GM12878 (cell line): ENCODE data around the gene STRA8. TPM values are rescaled to one million over a fixed set of nuclear protein-coding genes. Genes with fewer than 3 reads are reported as not detected.

Experiments
- ATF7 ChIP-seq: fragments of 450-650 bp; IDR thresholded peaks from 2 replicates; pipeline ENCODE4 v1.6.1; 2016; ENCODE audit warnings: low read depth, mild to moderate bottlenecking
- BCL11A ChIP-seq: IDR thresholded peaks from 2 replicates; pipeline ENCODE4 v1.6.1; 2011; ENCODE audit warnings: low read depth, low read length
- CREM ChIP-seq: IDR thresholded peaks from 2 replicates; pipeline ENCODE4 v1.6.1; 2014; ENCODE audit warnings: antibody characterized with exemption, low read depth
- EED ChIP-seq: sonication (generic); IDR thresholded peaks from 2 replicates; pipeline ENCODE4 v1.6.1; 2016; ENCODE audit warnings: antibody characterized with exemption, low read depth
- ELK1 ChIP-seq: IDR thresholded peaks from 2 replicates; pipeline ENCODE4 v1.6.1; 2012; ENCODE audit warnings: low read depth, low read length, improper control_type of control experiment
- ETV6 ChIP-seq, 2 experiments: fragments of 450-650 bp in 1 of 2; IDR thresholded peaks in 1 of 2; conservative IDR thresholded peaks in 1 of 2; 2 replicates each; pipeline ENCODE4 v1.6.1; 2014; ENCODE audit warnings: antibody characterized with exemption in 1 of 2, borderline replicate concordance in 1 of 2, low read depth in 1 of 2, mild to moderate bottlenecking in 1 of 2, moderate library complexity in 1 of 2
- HDAC6 ChIP-seq: fragments of 200-600 bp; sonication (generic); IDR thresholded peaks from one replicate; pipeline ENCODE4 v1.8.0; 2017; ENCODE audit warnings: antibody characterized with exemption; ENCODE audit not compliant: unreplicated experiment
- HDGF ChIP-seq: fragments of 450-650 bp; IDR thresholded peaks from 2 replicates; pipeline ENCODE4 v1.6.1; 2016; ENCODE audit warnings: antibody characterized with exemption
- IKZF1 ChIP-seq: fragments of 450-650 bp; conservative IDR thresholded peaks from 2 replicates; pipeline ENCODE4 v1.6.1; 2017; ENCODE audit warnings: antibody characterized with exemption, mild to moderate bottlenecking
- JUND ChIP-seq: IDR thresholded peaks from 2 replicates; pipeline ENCODE4 v1.6.1; 2012; ENCODE audit warnings: low read depth, mild to moderate bottlenecking, low read length, improper control_type of control experiment, moderate library complexity
- MLLT1 ChIP-seq: fragments of 450-650 bp; IDR thresholded peaks from 2 replicates; pipeline ENCODE4 v1.6.1; 2016; ENCODE audit warnings: mild to moderate bottlenecking
- MTA2 ChIP-seq: fragments of 450-650 bp; IDR thresholded peaks from 2 replicates; pipeline ENCODE4 v1.6.1; 2016; ENCODE audit warnings: low read depth, mild to moderate bottlenecking, moderate library complexity
- MTA3 ChIP-seq: IDR thresholded peaks from 2 replicates; pipeline ENCODE4 v1.6.1; 2012; ENCODE audit warnings: low read length, inconsistent platforms, borderline replicate concordance
- NFYA ChIP-seq: IDR thresholded peaks from 2 replicates; pipeline ENCODE4 v1.6.1; 2011; ENCODE audit warnings: low read depth, mild to moderate bottlenecking, low read length, improper control_type of control experiment, borderline replicate concordance
- PBX3 ChIP-seq: IDR thresholded peaks from 2 replicates; pipeline ENCODE4 v1.6.1; 2011; ENCODE audit warnings: mild to moderate bottlenecking, low read depth, low read length, moderate library complexity; ENCODE audit not compliant: insufficient replicate concordance
- PML ChIP-seq: IDR thresholded peaks from 2 replicates; pipeline ENCODE4 v1.6.1; 2012; ENCODE audit warnings: low read length, inconsistent platforms
- POLR2AphosphoS2 ChIP-seq: IDR thresholded peaks from 2 replicates; pipeline ENCODE4 v1.6.1; 2011; ENCODE audit warnings: low read depth, mild to moderate bottlenecking, low read length, improper control_type of control experiment, moderate library complexity
- RAD51 ChIP-seq: fragments of 450-650 bp; IDR thresholded peaks from 2 replicates; pipeline ENCODE4 v1.6.1; 2016; ENCODE audit warnings: moderate library complexity, mild to moderate bottlenecking, inconsistent platforms
- RELB ChIP-seq: fragments of 450-650 bp; IDR thresholded peaks from 2 replicates; pipeline ENCODE4 v1.6.1; 2017; ENCODE audit warnings: low read depth, mild to moderate bottlenecking, moderate library complexity
- RUNX3 ChIP-seq: IDR thresholded peaks from 2 replicates; pipeline ENCODE4 v1.6.1; 2012; ENCODE audit warnings: low read length, inconsistent platforms
- SKIL ChIP-seq: fragments of 450-650 bp; IDR thresholded peaks from 2 replicates; pipeline ENCODE4 v1.6.1; 2017; ENCODE audit warnings: mild to moderate bottlenecking, low read depth, inconsistent platforms; ENCODE audit not compliant: poor library complexity, severe bottlenecking
- SMC3 ChIP-seq: IDR thresholded peaks from 2 replicates; pipeline ENCODE4 v1.6.1; 2011; ENCODE audit warnings: low read length, improper control_type of control experiment, borderline replicate concordance
- SPI1 ChIP-seq: IDR thresholded peaks from 2 replicates; pipeline ENCODE4 v1.6.1; 2011; ENCODE audit warnings: low read depth, mild to moderate bottlenecking, low read length, moderate library complexity, borderline replicate concordance; ENCODE audit not compliant: insufficient read depth
- ZNF24 ChIP-seq: fragments of 450-650 bp; IDR thresholded peaks from 2 replicates; pipeline ENCODE4 v1.6.1; 2017; ENCODE audit warnings: antibody characterized with exemption, mild to moderate bottlenecking
- ZZZ3 ChIP-seq: IDR thresholded peaks from 2 replicates; pipeline ENCODE4 v1.6.1; 2011; ENCODE audit warnings: low read depth; ENCODE audit not compliant: control insufficient read depth, insufficient read length
- polyA plus RNA-seq, 11 experiments: library from polyadenylated mRNA; depleted of rRNA in 4 of 11; unstranded in 6 of 11; stranded (reverse) in 5 of 11; fragments of >200 nt; fragmentation: Nextera tagmentation in 4 of 11; fragmentation: Illumina TruSeq in 1 of 11; extraction: Ambion mirVana in 4 of 11; extraction: Trizol in 1 of 11; gene quantifications; 1 replicate in 1 of 11; 2 replicates in 10 of 11; pipeline versions ENCODE4 v1.2.1 to v1.2.3, GENCODE V29; 2011 to 2016; ENCODE audit warnings: inconsistent platforms in 2 of 11, missing spikeins in 2 of 11, low read depth in 1 of 11
- total RNA-seq, 4 experiments: library from RNA; depleted of rRNA in 3 of 4; stranded (reverse); fragments of >200 nt in 3 of 4; fragmentation: Illumina TruSeq in 1 of 4; extraction: Trizol in 1 of 4; gene quantifications; 2 replicates each; pipeline versions ENCODE4 v1.2.1 to v1.2.3, GENCODE V29; 2013 to 2021

STRA8 gene
- total and polyA plus RNA-seq, 10 of the 15 experiments (the other 5 are each of a cell fraction or from before 2014, with no cell fraction given): 0.15 TPM; not detected in 9

GRCh38 chr7:135206941-135207391 is 26.7 kb upstream of the STRA8 start (continued):
- TF ChIP-seq MTA3 (no peak), ZNF24 (peak; percentile 63), IKZF1 (peak; percentile 85), MLLT1 (peak; percentile 97), PBX3 (no peak), SPI1 (peak; percentile 82), SMC3 (no peak), HDGF (no peak), HDAC6 (no peak), MTA2 (peak; percentile 94), JUND (peak; percentile 70), ELK1 (no peak), ETV6 (conservative IDR thresholded peaks at IDR 0.05 in 1 of 2, IDR thresholded peaks at IDR 0.05 in 1 of 2; ENCODE audit: borderline replicate concordance in 1 of 2, low read depth in 1 of 2) (peak in 1 of 2 experiments; percentile 73; a peak in 1 of 4 replicates), CREM (peak; percentile 44; the same call in 1 of the 2 replicates), SKIL (peak; percentile 65), RELB (peak; percentile 78; the same call in 1 of the 2 replicates), NFYA (no peak), ATF7 (peak; percentile 84), RUNX3 (peak; percentile 58; the same call in 1 of the 2 replicates), PML (peak; percentile 35; the same call in 1 of the 2 replicates), EED (peak; percentile 55), ZZZ3 (no peak), RAD51 (0 out of 2 replicates have a peak, but pooled peaks have one; percentile 9), POLR2AphosphoS2 (no peak), BCL11A (peak; percentile 60; the same call in 1 of the 2 replicates)
